ENCODE data around the gene ABI2. TPM values are rescaled to one million over a fixed set of nuclear protein-coding genes. Genes with fewer than 3 reads are reported as not detected.

Gene ABI2
- total and polyA plus RNA-seq, 2 experiments from 2014 or later: 28.0 to 88.3 TPM

DNA sequence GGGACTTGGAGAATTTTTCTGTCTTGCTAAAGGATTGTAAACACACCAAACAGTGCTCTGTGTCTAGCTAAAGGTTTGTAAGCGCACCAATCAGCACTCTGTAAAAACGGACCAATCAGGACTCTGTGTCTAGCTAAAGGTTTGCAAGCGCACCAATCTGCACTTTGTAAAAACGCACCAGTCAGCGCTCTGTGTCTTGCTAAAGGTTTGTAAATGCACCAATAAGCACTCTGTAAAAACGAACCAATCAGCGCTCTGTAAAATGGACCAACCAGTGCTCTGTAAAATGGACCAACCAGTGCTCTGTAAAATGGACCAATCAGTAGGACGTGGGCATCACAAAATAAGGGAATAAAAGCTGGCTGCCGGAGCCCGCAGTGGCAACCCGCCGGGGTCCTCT lies 16.5 kb downstream of the ABI2 start:
- no peak overlapping the region for H3K27ac ChIP-seq
- no peak overlapping the region for H2AFZ ChIP-seq
- no peaks in the 10 kb centered on the region for H3K9me2 ChIP-seq (ENCODE audit: insufficient read depth)
- no peaks in the 10 kb centered on the region for H3K9me3 ChIP-seq (ENCODE audit: low read depth)
- in situ Hi-C loops (cut with MboI): no loop called here
- WGBS, 2 experiments (ENCODE audit: low coverage in 1 of 2, low lambda C conversion rate in 2 of 2, missing lambda C conversion rate in 2 of 2): 95 to 100% methylated on average over 12 of the region's 12 CpGs
- peaks cover 30% of the 10 kb centered on the region for H3F3A ChIP-seq (ENCODE audit: insufficient read depth)
- peaks cover 23% of the 10 kb centered on the region for H3K4me1 ChIP-seq (ENCODE audit: insufficient read depth)
- H3K4me3 ChIP-seq: no peak overlapping the region
- 0 out of 2 replicates have a peak, but pooled peaks cover 7% of the 10 kb centered on the region for H3K36me3 ChIP-seq (ENCODE audit: low read depth)
- no peak overlapping the region for H3K9ac ChIP-seq
- no peak for DNase-seq
- H3K27me3 ChIP-seq (replicated peaks; ENCODE audit: insufficient read depth): no peaks in the 10 kb centered on the region
- no peak overlapping the region for H3K4me2 ChIP-seq (ENCODE audit: unreplicated experiment)
- peaks cover 6% of the 10 kb centered on the region; the same call in 1 of the 2 replicates for H4K20me1 ChIP-seq (ENCODE audit: insufficient read depth)
- TF ChIP-seq EZH2 (IDR thresholded peaks at IDR 0.05; ENCODE audit: insufficient read depth, poor library complexity, severe bottlenecking) (no peak), EZH2phosphoT487 (IDR thresholded peaks at IDR 0.05; ENCODE audit: insufficient read depth, low read depth) (no peak)
- peaks cover 98% of the 10 kb centered on the region for H3K79me2 ChIP-seq (ENCODE audit: insufficient read depth)

GRCh38 chr2:203346612-203347011 lies 18.4 kb downstream of the ABI2 start:
- TF ChIP-seq EZH2 (IDR thresholded peaks at IDR 0.05; ENCODE audit: insufficient read depth, poor library complexity, severe bottlenecking) (no peak), EZH2phosphoT487 (IDR thresholded peaks at IDR 0.05; ENCODE audit: insufficient read depth, low read depth) (no peak)
- no peak overlapping the region for H3K4me3 ChIP-seq
- H2AFZ ChIP-seq: no peak overlapping the region
- no peak overlapping the region for H3K4me2 ChIP-seq (ENCODE audit: unreplicated experiment)
- peaks cover 12% of the 10 kb centered on the region for H3F3A ChIP-seq (ENCODE audit: insufficient read depth)
- H3K27me3 ChIP-seq (replicated peaks; ENCODE audit: insufficient read depth): no peaks in the 10 kb centered on the region
- WGBS, 2 experiments (ENCODE audit: low coverage in 1 of 2, low lambda C conversion rate in 2 of 2, missing lambda C conversion rate in 2 of 2): 96 to 100% methylated on average over 1 of the region's 1 CpG
- H3K79me2 ChIP-seq (ENCODE audit: insufficient read depth): peaks cover 100% of the 10 kb centered on the region
- H4K20me1 ChIP-seq (ENCODE audit: insufficient read depth): peaks cover 6% of the 10 kb centered on the region; the same call in 1 of the 2 replicates
- H3K9me2 ChIP-seq (ENCODE audit: insufficient read depth): no peaks in the 10 kb centered on the region
- no peak for DNase-seq
- in situ Hi-C loops (cut with MboI): no loop called here
- no peaks in the 10 kb centered on the region for H3K9me3 ChIP-seq (ENCODE audit: low read depth)
- no peak overlapping the region for H3K9ac ChIP-seq
- no peak overlapping the region for H3K27ac ChIP-seq
- peaks cover 7% of the 10 kb centered on the region for H3K4me1 ChIP-seq (ENCODE audit: insufficient read depth)
- H3K36me3 ChIP-seq (ENCODE audit: low read depth): 0 out of 2 replicates have a peak, but pooled peaks cover 7% of the 10 kb centered on the region

DNA sequence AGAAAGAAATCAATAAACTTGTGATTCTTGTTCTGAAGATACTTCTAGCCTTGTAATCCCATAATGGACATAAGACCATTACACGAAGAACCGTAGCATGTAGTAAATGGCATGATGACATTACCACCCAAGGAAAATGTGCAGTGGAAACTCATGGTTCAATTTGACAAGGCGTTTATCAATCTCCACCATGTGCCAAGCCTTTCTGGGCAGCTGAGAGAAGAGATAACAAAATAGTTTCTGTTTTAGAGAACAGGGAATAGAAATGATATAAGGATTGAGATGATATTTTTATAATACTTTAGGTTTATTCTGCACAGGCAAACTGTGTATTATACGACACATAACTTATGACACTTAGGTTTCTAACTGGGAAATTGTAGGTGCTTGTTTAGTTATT lies 19.2 kb downstream of the ABI2 start:
- Histone ChIP-seq H3K9ac (no peak overlapping the region), H3K9me2 (ENCODE audit: insufficient read depth) (no peaks in the 10 kb centered on the region), H3K9me3 (ENCODE audit: low read depth) (no peaks in the 10 kb centered on the region), H3K4me3 (no peak overlapping the region), H3K4me1 (ENCODE audit: insufficient read depth) (no peaks in the 10 kb centered on the region), H4K20me1 (ENCODE audit: insufficient read depth) (peaks cover 6% of the 10 kb centered on the region; the same call in 1 of the 2 replicates), H3F3A (ENCODE audit: insufficient read depth) (0 out of 2 replicates have a peak, but pooled peaks cover 5% of the 10 kb centered on the region), H2AFZ (no peak overlapping the region), H3K27me3 (replicated peaks; ENCODE audit: insufficient read depth) (no peaks in the 10 kb centered on the region), H3K4me2 (ENCODE audit: unreplicated experiment) (no peak overlapping the region), H3K27ac (no peak overlapping the region), H3K36me3 (ENCODE audit: low read depth) (0 out of 2 replicates have a peak, but pooled peaks cover 7% of the 10 kb centered on the region), H3K79me2 (ENCODE audit: insufficient read depth) (peaks cover 100% of the 10 kb centered on the region)
- WGBS, 2 experiments (ENCODE audit: low coverage in 1 of 2, low lambda C conversion rate in 2 of 2, missing lambda C conversion rate in 2 of 2): 96 to 98% methylated on average over 4 of the region's 4 CpGs
- in situ Hi-C loops (cut with MboI): no loop called here
- TF ChIP-seq EZH2 (IDR thresholded peaks at IDR 0.05; ENCODE audit: insufficient read depth, poor library complexity, severe bottlenecking): no peak
- TF ChIP-seq EZH2phosphoT487 (IDR thresholded peaks at IDR 0.05; ENCODE audit: insufficient read depth, low read depth): no peak
- DNase-seq: no peak

DNA sequence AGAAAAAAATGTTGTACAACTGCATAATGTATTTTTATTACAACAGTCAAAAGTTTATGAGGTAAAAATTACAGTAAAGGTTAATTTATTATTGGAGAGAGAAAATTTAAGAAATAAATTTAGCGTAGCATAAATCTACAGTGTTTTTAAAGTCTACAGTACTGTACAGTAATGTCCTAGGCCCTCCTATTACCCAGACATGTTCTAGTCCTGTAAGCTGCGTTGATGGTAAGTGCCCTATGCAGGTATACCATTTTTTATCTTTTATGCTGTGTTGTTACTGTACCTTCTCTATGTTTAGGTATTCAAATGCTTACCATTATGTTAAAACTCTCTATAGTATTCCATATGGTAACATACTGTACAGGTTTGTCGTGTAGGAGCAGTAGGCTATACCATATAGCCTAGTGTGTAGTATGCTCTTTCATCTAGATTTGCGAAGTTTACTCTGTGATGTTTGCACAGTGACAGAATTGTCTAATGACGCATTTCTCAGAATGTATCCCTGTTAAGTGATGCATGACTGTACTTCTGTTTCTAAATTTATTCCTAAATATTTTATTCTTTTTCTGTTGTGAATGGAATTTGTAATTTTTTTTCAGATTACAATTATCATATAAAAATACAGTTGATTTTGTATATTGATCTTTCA lies 24.5 kb downstream of the ABI2 start:
- Histone ChIP-seq H3F3A (ENCODE audit: insufficient read depth) (no peaks in the 10 kb centered on the region), H3K4me1 (ENCODE audit: insufficient read depth) (no peaks in the 10 kb centered on the region), H3K27me3 (replicated peaks; ENCODE audit: insufficient read depth) (no peaks in the 10 kb centered on the region), H3K79me2 (ENCODE audit: insufficient read depth) (peaks cover 100% of the 10 kb centered on the region), H3K27ac (no peak overlapping the region), H4K20me1 (ENCODE audit: insufficient read depth) (no peaks in the 10 kb centered on the region; the same call in 1 of the 2 replicates), H2AFZ (no peak overlapping the region), H3K9me2 (ENCODE audit: insufficient read depth) (no peaks in the 10 kb centered on the region), H3K9me3 (ENCODE audit: low read depth) (no peaks in the 10 kb centered on the region), H3K4me2 (ENCODE audit: unreplicated experiment) (no peak overlapping the region), H3K9ac (no peak overlapping the region), H3K36me3 (ENCODE audit: low read depth) (0 out of 2 replicates have a peak, but pooled peaks cover 3% of the 10 kb centered on the region), H3K4me3 (no peak overlapping the region)
- no peak for DNase-seq
- in situ Hi-C loops (cut with MboI): no loop called here
- TF ChIP-seq EZH2 (IDR thresholded peaks at IDR 0.05; ENCODE audit: insufficient read depth, poor library complexity, severe bottlenecking): no peak
- 96 to 99% methylated on average over 5 of the region's 5 CpGs for WGBS, 2 experiments (ENCODE audit: low coverage in 1 of 2, low lambda C conversion rate in 2 of 2, missing lambda C conversion rate in 2 of 2)

All from GM23248 (cell line).